LNCAP (cell line): ENCODE measurements around the gene DNAH6.

ENCODE experiments used
- CTCF ChIP-seq: fragments of 450-650 bp; IDR thresholded peaks from 2 replicates; pipeline ENCODE4 v1.5.1; 2017; ENCODE audit warnings: mild to moderate bottlenecking

Gene DNAH6

GRCh38 chr2:84850471-84850870 is 334.2 kb downstream of the DNAH6 start:
- no peak for TF ChIP-seq CTCF

- TF ChIP-seq CTCF: no peak
Observed at GRCh38 chr2:84851876-84852275, 335.6 kb downstream of the DNAH6 start.

DNA sequence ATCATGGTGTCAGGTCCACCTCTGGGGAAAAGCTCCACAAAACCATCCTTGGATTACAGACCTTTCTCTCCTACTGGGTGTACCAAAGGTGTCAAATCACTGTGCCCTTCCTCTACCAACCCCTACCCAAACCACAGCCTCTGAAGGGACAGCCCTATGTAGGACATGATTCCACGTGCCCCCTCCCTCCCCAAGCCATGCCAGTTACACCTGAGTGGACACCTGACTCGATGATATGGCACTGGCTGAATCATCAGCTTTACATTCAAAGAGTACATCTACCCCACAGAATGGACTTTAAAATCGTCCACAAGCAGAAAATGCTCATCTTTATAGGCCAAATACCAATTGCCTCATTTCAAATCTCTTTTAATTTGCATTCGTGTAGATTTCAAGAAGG is 338.6 kb downstream of the DNAH6 start:
- TF ChIP-seq CTCF: no peak

GRCh38 chr2:84855731-84856130 is 339.4 kb downstream of the DNAH6 start:
- no peak for TF ChIP-seq CTCF

- no peak for TF ChIP-seq CTCF
Observed at GRCh38 chr2:84856787-84857186, 340.5 kb downstream of the DNAH6 start.

GRCh38 chr2:84857566-84857965 is 341.3 kb downstream of the DNAH6 start:
- no peak for TF ChIP-seq CTCF

- no peak for TF ChIP-seq CTCF
Observed at GRCh38 chr2:84858123-84858522, 341.8 kb downstream of the DNAH6 start.

DNA sequence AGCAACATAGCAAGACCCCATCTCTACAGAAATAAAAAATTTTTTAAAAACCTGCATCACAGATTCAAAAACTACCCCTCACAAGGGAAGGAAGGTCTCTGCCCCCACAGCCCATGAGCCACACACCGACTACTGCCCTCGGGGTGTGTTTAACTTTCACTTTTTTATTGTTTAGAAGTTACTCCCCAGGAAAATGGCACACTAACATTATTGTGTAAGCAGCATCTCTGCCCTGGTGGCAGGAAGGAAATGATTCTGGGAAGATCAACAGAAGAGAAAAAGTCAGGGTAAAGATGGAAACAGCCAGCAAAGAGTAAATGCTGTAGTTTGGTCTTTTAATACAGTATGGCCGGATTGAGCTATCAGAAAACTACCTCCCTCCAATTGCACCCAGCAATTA is 342.6 kb downstream of the DNAH6 start:
- no peak for TF ChIP-seq CTCF
